Stimulated activated naive B cell treated with anti-CD40 and anti-IgM and Interleukin-4, amounts not matched to agents 10 μg/mL and 1 μg/mL and 100 μg/mL, for 72 hours (primary cell): ENCODE measurements around the gene LAPTM4A.

Experiments used
- ATAC-seq, 2 donors: fragments of 150-1000 bp; cut with Tn5 transposase; replicated peaks; 2 replicates each; pipeline ENCODE4 v1.10.0; 2021; ENCODE audit warnings: moderate library complexity in 1 of 2
- DNase-seq: peaks from one replicate; pipeline ENCODE4 v3.0.0; 2021
- H3K27ac Mint-ChIP-seq: one replicate; pipeline ENCODE4 v1.8.0; 2022; ENCODE audit warnings: mild to moderate bottlenecking, mixed read lengths
- H3K27me3 Mint-ChIP-seq, 2 donors: one replicate each; pipeline ENCODE4 v1.8.0; 2022; ENCODE audit warnings: mixed read lengths in 2 of 2
- H3K36me3 Mint-ChIP-seq, 2 donors: one replicate each; pipeline ENCODE4 v1.8.0; 2022; ENCODE audit warnings: mixed read lengths in 2 of 2, mild to moderate bottlenecking in 1 of 2
- H3K4me1 Mint-ChIP-seq, 2 donors: one replicate each; pipeline ENCODE4 v1.8.0; 2022; ENCODE audit warnings: mixed read lengths in 2 of 2, mild to moderate bottlenecking in 1 of 2
- H3K4me3 Mint-ChIP-seq, 2 donors: one replicate each; pipeline ENCODE4 v1.8.0; 2022; ENCODE audit warnings: mild to moderate bottlenecking in 2 of 2, mixed read lengths in 2 of 2, moderate library complexity in 1 of 2
- H3K9me3 Mint-ChIP-seq, 2 donors: one replicate each; pipeline ENCODE4 v1.8.0; 2022; ENCODE audit warnings: mixed read lengths in 2 of 2, mild to moderate bottlenecking in 1 of 2

Gene LAPTM4A

DNA sequence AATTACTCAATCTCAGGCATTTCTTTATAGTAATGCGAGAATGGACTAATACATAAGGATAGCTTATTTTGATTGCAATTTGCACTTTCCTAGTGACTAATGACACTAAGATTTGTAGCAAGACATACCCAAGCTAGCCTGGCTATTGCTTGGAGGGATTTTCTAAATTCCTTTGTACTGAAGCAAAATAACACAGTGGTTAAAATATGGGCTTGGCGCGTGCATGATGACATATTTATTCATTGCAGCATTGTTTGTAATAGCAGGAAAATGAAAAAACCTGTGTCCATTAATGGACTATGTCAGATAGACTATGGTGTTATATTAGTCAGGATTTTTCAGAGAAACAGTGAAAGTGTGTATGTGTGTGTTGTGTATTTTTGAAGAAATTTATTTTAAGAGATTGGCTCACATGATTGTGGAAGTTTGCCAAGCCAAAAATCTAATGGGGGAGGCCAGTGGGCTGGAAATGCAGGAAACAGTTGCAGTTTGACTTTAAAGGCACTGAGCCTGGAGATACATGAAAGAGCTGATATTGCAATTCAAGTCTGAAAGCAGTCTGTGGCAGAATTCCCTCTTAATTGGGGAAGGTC is 16.7 kb upstream of the LAPTM4A start:
- ATAC-seq (no peak), DNase-seq (no peak)
- peaks cover under 1 to 23% of the 10 kb centered on the region in 2 donors for H3K27me3 Mint-ChIP-seq
- peaks cover 4 to 6% of the 10 kb centered on the region in 2 donors for H3K9me3 Mint-ChIP-seq
- H3K36me3 Mint-ChIP-seq, result no peaks in the 10 kb centered on the region
- H3K4me3 Mint-ChIP-seq, result no peak overlapping the region
- peaks cover 0 to 3% of the 10 kb centered on the region in 2 donors for H3K4me1 Mint-ChIP-seq
- H3K27ac Mint-ChIP-seq, result no peak overlapping the region

DNA sequence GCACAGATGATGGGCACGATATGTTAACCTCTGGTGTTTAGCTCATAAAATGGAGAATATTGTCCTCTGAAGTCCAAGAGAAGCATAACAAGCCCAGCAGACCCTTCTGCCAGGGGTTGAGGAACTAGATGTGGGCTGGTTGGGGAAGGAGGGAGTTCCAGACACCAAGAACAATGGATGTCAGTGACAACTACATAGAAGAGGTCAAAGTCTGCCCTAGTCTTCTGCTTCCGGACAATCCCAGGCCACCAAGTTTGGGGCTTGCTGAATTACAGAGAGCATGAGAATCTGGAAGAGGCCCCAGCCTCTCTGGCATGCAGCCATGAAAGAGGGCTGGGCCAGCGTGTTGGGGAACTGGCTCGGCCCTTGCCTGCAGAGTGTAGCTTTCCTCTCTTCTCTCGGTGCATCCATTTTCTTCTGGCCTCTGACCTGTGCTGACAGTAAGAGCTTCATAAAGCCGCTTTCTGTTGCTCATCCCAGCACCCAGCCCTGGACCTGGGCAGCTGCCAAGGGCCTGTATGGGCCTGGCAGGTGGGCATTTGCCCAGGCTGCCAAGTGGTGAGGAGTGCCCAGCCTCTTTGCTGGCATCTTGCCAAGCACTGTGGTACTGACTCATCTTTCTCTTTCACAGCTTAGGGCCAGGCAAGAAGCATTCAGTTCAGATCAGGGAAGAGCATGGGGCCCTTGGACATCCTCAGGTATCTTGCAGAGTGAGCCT is 14.6 kb upstream of the LAPTM4A start:
- ATAC-seq (no peak), DNase-seq (no peak)
- Mint-ChIP-seq H3K36me3 (no peaks in the 10 kb centered on the region), H3K27ac (no peak overlapping the region), H3K9me3 (peaks cover 6% of the 10 kb centered on the region in 2 donors), H3K27me3 (peaks cover 0 to 13% of the 10 kb centered on the region in 2 donors), H3K4me1 (peaks cover 0 to 4% of the 10 kb centered on the region in 2 donors), H3K4me3 (no peak overlapping the region)

DNA sequence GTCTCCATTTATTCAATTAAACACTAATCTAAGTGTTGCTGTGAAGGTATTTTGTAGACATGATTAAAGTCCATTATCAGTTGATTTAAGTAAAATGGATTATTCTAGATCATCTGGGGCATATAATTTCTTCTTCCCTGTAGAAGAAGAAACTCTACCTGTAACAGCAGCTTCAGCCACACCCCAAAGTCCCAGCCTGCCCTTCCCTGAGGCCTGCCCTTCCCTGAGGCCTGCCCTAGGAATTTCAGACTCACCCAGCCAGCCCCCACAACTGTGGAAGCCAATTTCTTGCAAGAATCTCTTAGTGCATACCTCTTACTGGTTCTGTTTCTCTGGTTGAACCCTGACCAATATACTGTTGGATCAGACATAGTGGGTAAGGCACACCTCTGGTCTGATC is 13.4 kb upstream of the LAPTM4A start:
- DNase-seq (no peak), ATAC-seq (no peak)
- peaks cover 0 to 19% of the 10 kb centered on the region in 2 donors for H3K27me3 Mint-ChIP-seq
- H3K27ac Mint-ChIP-seq, result no peak overlapping the region
- no peaks in the 10 kb centered on the region for H3K36me3 Mint-ChIP-seq
- H3K9me3 Mint-ChIP-seq, result peaks cover 6% of the 10 kb centered on the region in 2 donors
- H3K4me1 Mint-ChIP-seq, result peaks cover 0 to 4% of the 10 kb centered on the region in 2 donors
- H3K4me3 Mint-ChIP-seq, result no peak overlapping the region

DNA sequence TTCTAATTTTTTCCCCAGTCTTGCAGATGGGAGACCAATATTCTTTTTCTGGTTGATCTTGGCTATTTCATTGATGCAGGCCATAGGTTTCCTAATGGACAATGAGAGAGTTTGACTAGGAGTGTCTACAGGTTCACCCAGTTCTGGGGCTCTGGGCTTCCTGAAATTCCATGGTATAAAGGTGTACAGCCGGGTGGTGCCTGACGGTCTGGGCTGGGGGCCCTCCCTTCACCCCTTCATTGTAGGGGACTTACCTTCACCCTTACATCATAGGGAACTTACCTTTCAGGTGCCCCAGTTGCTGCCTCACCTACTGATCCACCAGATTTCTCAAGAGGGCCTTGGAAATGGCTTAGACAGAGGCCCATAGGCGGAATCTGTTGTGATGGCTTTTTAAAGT is 13.0 kb upstream of the LAPTM4A start:
- Mint-ChIP-seq H3K36me3 (no peaks in the 10 kb centered on the region), H3K4me1 (peaks cover 0 to 4% of the 10 kb centered on the region in 2 donors), H3K27ac (no peak overlapping the region), H3K4me3 (no peak overlapping the region), H3K27me3 (peaks cover 0 to 19% of the 10 kb centered on the region in 2 donors), H3K9me3 (peaks cover 6% of the 10 kb centered on the region in 2 donors)
- ATAC-seq (no peak), DNase-seq (no peak)

GRCh38 chr2:20062615-20063545 is 11.5 kb upstream of the LAPTM4A start:
- Mint-ChIP-seq H3K36me3 (no peaks in the 10 kb centered on the region), H3K27me3 (peaks cover 3 to 19% of the 10 kb centered on the region in 2 donors), H3K27ac (no peak overlapping the region), H3K9me3 (peaks cover 6% of the 10 kb centered on the region in 2 donors), H3K4me3 (no peak overlapping the region), H3K4me1 (peaks cover 0 to 4% of the 10 kb centered on the region in 2 donors)
- ATAC-seq (peak in 1 of 2 donors; percentile 18), DNase-seq (no peak)

DNA sequence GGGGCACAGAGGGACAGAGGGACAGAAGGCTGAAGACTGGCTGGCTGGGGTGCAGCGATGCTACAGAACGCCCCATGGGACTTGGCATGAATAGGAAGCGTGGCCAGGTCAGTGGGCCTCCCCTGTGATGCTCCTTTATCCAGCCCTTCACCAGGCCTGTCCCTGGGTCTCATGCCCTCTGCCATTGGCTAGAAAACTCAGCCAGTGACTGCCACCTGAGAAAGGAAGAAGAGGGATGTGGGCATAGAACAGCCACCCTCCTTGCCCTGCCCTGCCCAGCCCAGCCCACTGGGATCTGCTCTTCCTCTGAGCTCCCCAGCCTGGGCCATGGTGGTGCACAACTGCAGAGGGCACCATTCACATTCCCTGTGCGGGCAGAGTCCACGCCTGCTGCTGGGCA is 10.5 kb upstream of the LAPTM4A start:
- no peak overlapping the region for H3K4me3 Mint-ChIP-seq
- no peak for DNase-seq
- H3K36me3 Mint-ChIP-seq, result no peaks in the 10 kb centered on the region
- peaks cover 0 to 4% of the 10 kb centered on the region in 2 donors for H3K4me1 Mint-ChIP-seq
- H3K9me3 Mint-ChIP-seq, result peaks cover 6% of the 10 kb centered on the region in 2 donors
- peaks cover 5 to 19% of the 10 kb centered on the region in 2 donors for H3K27me3 Mint-ChIP-seq
- no peak for ATAC-seq
- H3K27ac Mint-ChIP-seq, result no peak overlapping the region

GRCh38 chr2:20061476-20061875 is 10.0 kb upstream of the LAPTM4A start:
- H3K36me3 Mint-ChIP-seq, result no peaks in the 10 kb centered on the region

DNA sequence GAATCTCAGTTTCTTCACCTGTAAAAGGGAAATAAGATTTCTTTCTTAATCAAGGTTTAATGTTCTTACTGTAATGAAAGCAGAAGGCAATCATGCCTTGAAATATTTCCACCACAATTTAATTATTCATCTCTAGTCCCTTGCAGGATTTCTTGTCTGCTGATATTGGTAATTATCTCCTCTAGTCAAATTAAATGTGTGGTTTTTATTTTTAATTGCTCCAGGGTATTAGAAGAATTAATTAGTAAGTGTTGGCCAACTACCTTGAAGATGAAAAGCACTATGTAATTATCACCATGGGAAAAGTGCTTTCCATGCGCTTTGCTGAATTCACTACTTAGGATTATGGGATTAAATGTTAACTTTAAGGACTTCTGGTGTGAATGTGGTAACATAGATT is 8.7 kb upstream of the LAPTM4A start:
- Mint-ChIP-seq H3K27me3 (peaks cover 11 to 22% of the 10 kb centered on the region in 2 donors), H3K4me1 (peaks cover 0 to 4% of the 10 kb centered on the region in 2 donors), H3K27ac (no peak overlapping the region), H3K36me3 (no peaks in the 10 kb centered on the region), H3K9me3 (peaks cover 6% of the 10 kb centered on the region in 2 donors), H3K4me3 (no peak overlapping the region)
- ATAC-seq (no peak), DNase-seq (no peak)

More at GRCh38 chr2:20061476-20061875, 10.0 kb upstream of the LAPTM4A start:
- Mint-ChIP-seq H3K27ac (no peak overlapping the region), H3K9me3 (peaks cover 6% of the 10 kb centered on the region in 2 donors), H3K27me3 (peaks cover 10 to 17% of the 10 kb centered on the region in 2 donors), H3K4me1 (peaks cover 0 to 4% of the 10 kb centered on the region in 2 donors), H3K4me3 (no peak overlapping the region)
- ATAC-seq (no peak), DNase-seq (no peak)

DNA sequence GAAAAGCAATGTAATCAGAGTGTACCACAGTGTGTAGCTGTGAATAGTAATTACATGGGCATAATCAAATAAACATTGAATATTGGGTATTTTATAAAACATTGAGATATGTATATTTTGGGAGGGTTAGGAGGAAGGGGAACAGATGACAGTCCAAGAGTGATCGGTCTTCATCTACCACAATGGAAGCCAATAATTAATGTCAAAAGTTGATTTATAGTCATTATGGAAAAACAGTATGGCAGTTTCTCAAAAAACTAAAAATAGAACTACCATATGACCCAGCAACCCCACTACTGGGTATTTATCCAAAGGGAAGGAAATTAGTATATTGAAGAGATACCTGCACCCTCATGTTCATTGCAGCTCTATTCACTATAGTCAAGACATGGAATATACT is 5.8 kb upstream of the LAPTM4A start:
- no peak overlapping the region for H3K27ac Mint-ChIP-seq
- H3K4me1 Mint-ChIP-seq, result no peaks in the 10 kb centered on the region

GRCh38 chr2:20054931-20055330 is 3.5 kb upstream of the LAPTM4A start:
- Mint-ChIP-seq H3K36me3 (no peaks in the 10 kb centered on the region), H3K27ac (no peak overlapping the region), H3K27me3 (peaks cover 14 to 17% of the 10 kb centered on the region in 2 donors), H3K4me3 (no peak overlapping the region), H3K9me3 (no peaks in the 10 kb centered on the region), H3K4me1 (peaks cover 0 to 2% of the 10 kb centered on the region in 2 donors)
- no peak for ATAC-seq
- DNase-seq, result no peak

More for the DNA sequence above, 5.8 kb upstream of the LAPTM4A start:
- Mint-ChIP-seq H3K27me3 (peaks cover 17 to 26% of the 10 kb centered on the region in 2 donors), H3K9me3 (no peaks in the 10 kb centered on the region), H3K4me3 (no peak overlapping the region), H3K36me3 (no peaks in the 10 kb centered on the region)
- DNase-seq (no peak), ATAC-seq (no peak)

DNA sequence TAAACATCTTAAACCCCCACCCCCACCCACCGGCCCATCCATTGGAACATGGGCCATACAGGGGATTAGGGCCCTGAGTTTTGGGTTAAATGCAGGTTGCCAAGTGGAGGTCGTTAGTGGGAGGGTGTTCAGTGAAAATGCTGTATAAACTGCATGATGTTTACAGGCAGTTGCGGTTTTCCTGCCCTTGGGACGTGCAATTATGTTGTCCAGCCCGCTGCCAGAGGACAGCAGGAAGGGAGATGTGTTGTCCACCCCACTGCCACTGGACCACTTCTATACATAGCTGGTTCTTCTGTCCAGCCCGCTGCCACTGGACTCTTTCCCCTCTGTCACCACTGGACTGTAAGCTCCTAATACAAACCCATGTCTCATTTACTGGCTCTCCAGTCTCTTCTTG is 2.7 kb upstream of the LAPTM4A start:
- Mint-ChIP-seq H3K4me1 (peaks cover 3 to 10% of the 10 kb centered on the region in 2 donors), H3K27ac (no peak overlapping the region), H3K9me3 (no peaks in the 10 kb centered on the region), H3K4me3 (no peak overlapping the region), H3K36me3 (no peaks in the 10 kb centered on the region), H3K27me3 (peaks cover 14 to 17% of the 10 kb centered on the region in 2 donors)
- no peak for ATAC-seq
- DNase-seq, result no peak

GRCh38 chr2:20052861-20053281 is 1.4 kb upstream of the LAPTM4A start:
- Mint-ChIP-seq H3K4me3 (no peak overlapping the region), H3K27me3 (peaks cover 14% of the 10 kb centered on the region in 2 donors), H3K4me1 (peaks cover 10 to 19% of the 10 kb centered on the region in 2 donors), H3K9me3 (no peaks in the 10 kb centered on the region), H3K36me3 (no peaks in the 10 kb centered on the region), H3K27ac (no peak overlapping the region)
- ATAC-seq (no peak), DNase-seq (no peak)

GRCh38 chr2:20052229-20052851 is 912 bp upstream of the LAPTM4A start:
- no peak overlapping the region for H3K27ac Mint-ChIP-seq
- H3K36me3 Mint-ChIP-seq, result no peaks in the 10 kb centered on the region
- ATAC-seq (no peak), DNase-seq (no peak)
- H3K9me3 Mint-ChIP-seq, result no peaks in the 10 kb centered on the region
- H3K4me1 Mint-ChIP-seq, result peaks cover 10 to 23% of the 10 kb centered on the region in 2 donors
- H3K4me3 Mint-ChIP-seq, result no peak overlapping the region
- H3K27me3 Mint-ChIP-seq, result peaks cover 14% of the 10 kb centered on the region in 2 donors
